ENCODE results near the gene DAAM2. TPM values are rescaled to one million over a fixed set of nuclear protein-coding genes. Genes with fewer than 3 reads are reported as not detected.

Gene DAAM2
- total and polyA plus RNA-seq, 2 experiments from 2014 or later: 3.4 to 8.5 TPM

- Histone ChIP-seq H3K4me1 (ENCODE audit: low read depth) (no peaks in the 10 kb centered on the region), H3K4me3 (no peak overlapping the region), H3K36me3 (no peaks in the 10 kb centered on the region), H3K27ac (no peak overlapping the region), H3K27me3 (no peaks in the 10 kb centered on the region), H3K9me3 (ENCODE audit: low read depth) (no peaks in the 10 kb centered on the region)
- no peak for DNase-seq (ENCODE audit: low read depth in 1 of 2, low spot score in 1 of 2)
- TF ChIP-seq CTCF (IDR thresholded peaks at IDR 0.05; ENCODE audit: low read depth, low read length): no peak
Observed at GRCh38 chr6:39818695-39819094, 26.5 kb downstream of the DAAM2 start.

DNA sequence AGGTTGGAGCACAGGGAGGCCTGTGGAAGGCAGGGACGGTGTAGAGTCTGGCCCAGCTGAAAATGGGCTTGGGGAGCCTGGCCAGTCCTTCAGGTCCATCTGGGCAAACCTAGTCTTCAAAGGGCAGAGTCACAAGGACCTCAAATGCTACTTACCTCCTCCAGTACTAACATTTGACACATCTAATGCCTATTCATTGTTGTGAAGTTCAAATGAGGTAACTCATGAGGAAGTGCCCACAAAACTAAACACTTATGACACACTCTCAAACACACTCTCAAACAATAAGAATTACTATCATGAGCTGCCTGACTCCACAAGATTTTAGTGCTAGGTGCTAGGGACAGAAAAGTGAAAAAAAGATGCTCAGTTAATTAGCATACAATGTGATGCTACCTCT is 27.1 kb downstream of the DAAM2 start:
- DNase-seq (ENCODE audit: low read depth in 1 of 2, low spot score in 1 of 2): no peak
- no peaks in the 10 kb centered on the region for H3K36me3 ChIP-seq

GRCh38 chr6:39819676-39820075 is 27.5 kb downstream of the DAAM2 start:
- Histone ChIP-seq H3K27me3 (no peaks in the 10 kb centered on the region), H3K4me3 (no peak overlapping the region), H3K9me3 (ENCODE audit: low read depth) (no peaks in the 10 kb centered on the region), H3K27ac (no peak overlapping the region), H3K4me1 (ENCODE audit: low read depth) (peaks cover 3% of the 10 kb centered on the region), H3K36me3 (no peaks in the 10 kb centered on the region)
- no peak for TF ChIP-seq CTCF (IDR thresholded peaks at IDR 0.05; ENCODE audit: low read depth, low read length)
- no peak for DNase-seq (ENCODE audit: low read depth in 1 of 2, low spot score in 1 of 2)

More for the DNA sequence above, 27.1 kb downstream of the DAAM2 start:
- Histone ChIP-seq H3K9me3 (ENCODE audit: low read depth) (no peaks in the 10 kb centered on the region), H3K27ac (no peak overlapping the region), H3K4me3 (no peak overlapping the region), H3K4me1 (ENCODE audit: low read depth) (peaks cover 3% of the 10 kb centered on the region), H3K27me3 (no peaks in the 10 kb centered on the region)
- TF ChIP-seq CTCF (IDR thresholded peaks at IDR 0.05; ENCODE audit: low read depth, low read length): no peak

GRCh38 chr6:39820553-39820952 is 28.4 kb downstream of the DAAM2 start:
- Histone ChIP-seq H3K9me3 (ENCODE audit: low read depth) (no peaks in the 10 kb centered on the region), H3K4me1 (ENCODE audit: low read depth) (peaks cover 3% of the 10 kb centered on the region), H3K4me3 (no peak overlapping the region), H3K36me3 (no peaks in the 10 kb centered on the region), H3K27ac (no peak overlapping the region), H3K27me3 (no peaks in the 10 kb centered on the region)
- DNase-seq (ENCODE audit: low read depth in 1 of 2, low spot score in 1 of 2): no peak
- TF ChIP-seq CTCF (IDR thresholded peaks at IDR 0.05; ENCODE audit: low read depth, low read length): no peak

- no peak overlapping the region for H3K4me3 ChIP-seq
- peak in 1 of 2 donors; percentile 40 for DNase-seq (ENCODE audit: low read depth in 1 of 2, low spot score in 1 of 2)
- no peaks in the 10 kb centered on the region for H3K36me3 ChIP-seq
- no peak overlapping the region for H3K27ac ChIP-seq
- H3K4me1 ChIP-seq (ENCODE audit: low read depth): peaks cover 3% of the 10 kb centered on the region
- H3K9me3 ChIP-seq (ENCODE audit: low read depth): no peaks in the 10 kb centered on the region
- TF ChIP-seq CTCF (IDR thresholded peaks at IDR 0.05; ENCODE audit: low read depth, low read length): peak; percentile 3
- no peaks in the 10 kb centered on the region for H3K27me3 ChIP-seq
Observed at GRCh38 chr6:39821046-39821740, 29.0 kb downstream of the DAAM2 start.
